Activated CD4-positive, alpha-beta T cell treated with anti-CD3 and anti-CD28 coated beads for 24 hours (primary cell): ENCODE results near the gene NUBP1.

Source experiments
- DNase-seq, 2 donors: peaks; one replicate each; pipeline ENCODE4 v3.0.0-alpha.2; 2020; ENCODE audit warnings: low read depth in 2 of 2

NUBP1 gene

DNA sequence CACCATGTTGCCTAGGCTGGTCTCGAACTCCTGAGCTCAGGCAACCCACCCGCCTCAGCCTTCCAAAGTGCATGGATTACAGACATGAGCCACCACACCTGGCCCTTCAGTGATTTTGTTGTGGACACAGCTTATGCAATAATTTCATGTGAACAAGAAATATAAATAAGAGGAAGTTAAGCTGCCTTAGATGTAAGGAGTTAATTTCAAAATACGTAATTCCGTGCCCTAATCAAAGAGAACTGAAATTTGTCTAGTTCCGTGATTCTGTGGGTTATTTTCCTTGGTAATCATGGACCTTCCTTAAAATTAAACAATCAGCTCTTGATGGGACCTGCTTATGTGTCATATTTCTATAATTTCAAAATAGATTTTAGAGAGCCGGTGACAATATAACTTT is 63.1 kb downstream of the NUBP1 start:
- no peak for DNase-seq

DNA sequence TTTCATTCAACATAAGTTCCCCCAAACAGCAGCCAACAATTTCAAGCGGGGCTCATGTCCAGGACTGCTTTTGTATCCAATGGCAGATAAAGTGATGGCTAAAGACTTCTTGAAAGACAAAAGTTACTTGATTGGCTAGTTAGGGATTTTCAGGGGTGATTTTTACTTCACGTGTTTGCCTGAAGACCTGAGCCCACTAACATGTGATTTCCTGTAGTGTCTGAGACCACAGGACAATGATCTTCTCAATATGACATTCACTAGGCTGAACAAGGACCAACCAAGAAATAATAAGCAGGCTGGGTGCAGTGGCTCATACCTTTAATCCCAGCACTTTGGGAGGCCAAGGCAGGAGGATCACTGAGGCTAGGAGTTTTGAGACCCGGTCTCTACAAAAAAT is 64.6 kb downstream of the NUBP1 start:
- no peak for DNase-seq

- no peak for DNase-seq
Observed at GRCh38 chr16:10808850-10809249, 65.2 kb downstream of the NUBP1 start.

DNA sequence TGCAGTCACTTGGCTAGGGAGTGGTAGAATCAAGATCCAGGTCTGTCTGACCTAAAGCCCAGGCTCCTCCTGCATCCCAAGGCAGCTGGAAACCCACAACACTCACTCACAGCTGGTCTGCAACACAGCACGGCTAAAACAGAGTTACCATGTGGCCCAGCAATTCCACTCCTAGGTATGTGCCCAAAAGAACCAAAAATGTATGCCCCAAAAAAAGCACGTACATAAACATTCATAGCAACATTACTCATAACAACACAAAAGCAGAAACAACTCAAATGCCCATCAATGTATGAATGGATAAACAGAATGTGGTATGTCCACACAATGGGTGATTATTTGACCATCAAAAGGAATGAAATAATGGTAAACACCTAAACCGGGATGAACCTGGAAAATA is 66.1 kb downstream of the NUBP1 start:
- no peak for DNase-seq

DNA sequence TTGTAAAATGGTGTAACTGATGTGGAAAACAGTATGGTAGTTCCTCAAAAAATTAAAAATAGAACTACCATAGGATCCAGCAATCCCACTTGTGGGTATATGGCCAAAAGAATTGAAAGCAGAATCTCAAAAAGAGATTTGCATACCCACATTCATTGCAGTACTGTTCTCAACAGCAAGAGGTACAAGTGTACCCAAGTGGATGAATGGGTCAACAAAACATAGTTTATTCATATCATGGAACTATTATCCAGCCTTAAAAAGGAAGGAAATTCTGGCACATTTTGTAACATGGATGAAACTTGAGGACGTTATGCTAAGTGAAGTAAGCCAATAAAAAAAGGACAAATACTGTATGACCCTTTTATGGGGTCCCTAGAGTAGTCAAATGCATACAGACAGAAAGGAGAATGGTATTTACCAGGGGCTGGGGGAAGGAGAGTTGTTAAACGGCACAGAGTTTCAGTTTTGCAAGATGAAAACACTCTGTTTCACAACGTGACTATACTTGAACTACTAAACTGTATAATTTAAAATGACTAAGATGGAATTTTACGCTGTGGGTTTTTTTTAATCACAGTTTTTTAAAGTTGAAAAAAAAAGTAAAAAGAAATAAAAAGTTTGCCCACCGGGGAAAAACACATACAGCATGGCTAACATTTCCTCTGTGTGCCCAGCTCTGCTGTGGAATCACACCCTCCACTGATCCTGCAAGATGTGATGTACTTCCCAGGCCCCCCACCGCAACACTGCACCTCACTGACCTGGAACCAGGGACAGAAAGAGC is 68.9 kb downstream of the NUBP1 start:
- DNase-seq = no peak

- no peak for DNase-seq
Observed at GRCh38 chr16:10813099-10813455, 69.4 kb downstream of the NUBP1 start.

- DNase-seq = no peak
Observed at GRCh38 chr16:10817514-10817913, 73.9 kb downstream of the NUBP1 start.

DNA sequence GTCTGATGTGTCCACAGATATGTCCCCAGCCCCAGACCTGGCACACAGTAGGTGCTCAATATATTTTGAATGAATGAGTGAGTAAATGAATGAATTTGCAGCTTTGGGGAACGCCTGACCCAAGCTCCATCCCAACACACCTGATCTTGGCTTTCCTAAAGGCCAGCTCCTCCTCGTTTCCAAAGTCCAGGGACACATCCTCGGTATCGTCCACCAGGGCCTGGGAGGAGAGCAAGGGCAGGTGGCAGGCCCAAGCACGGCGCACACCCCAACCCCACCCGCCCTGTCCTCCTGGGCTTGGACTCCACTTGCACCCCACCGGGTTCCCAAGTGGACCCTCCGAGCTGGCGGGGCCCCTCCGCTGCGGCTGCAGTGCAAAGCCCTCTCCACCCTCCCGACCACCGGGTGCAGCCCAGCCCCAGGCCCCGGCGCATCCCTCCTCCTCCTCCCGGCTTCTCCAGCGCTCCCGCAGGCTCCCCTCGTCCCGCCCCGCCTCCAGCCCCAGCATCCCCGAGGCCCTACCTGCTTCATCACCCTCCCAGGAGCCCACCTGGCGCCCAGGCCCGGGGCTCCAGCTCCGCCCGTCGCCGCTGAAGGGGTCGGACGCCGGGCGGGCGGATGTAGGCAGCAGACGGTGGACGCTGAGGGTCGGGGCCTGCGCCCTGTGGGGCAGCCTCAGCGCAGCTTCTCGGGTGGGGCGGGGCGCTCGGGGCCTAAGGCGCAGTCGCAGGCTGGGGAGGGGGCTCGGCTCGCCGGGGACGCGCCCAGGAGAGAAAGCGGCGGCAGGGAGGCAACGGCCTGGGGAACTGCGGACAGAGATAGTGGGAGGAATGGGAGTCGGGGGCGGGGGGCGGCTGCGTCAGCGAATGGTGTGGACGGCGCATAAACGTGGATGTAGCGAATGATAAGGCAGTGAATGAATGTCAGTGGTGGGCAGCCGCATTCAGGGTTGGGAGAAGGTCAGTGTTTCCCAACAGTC is 74.6 kb downstream of the NUBP1 start, which contains the start of gene TVP23A:
Gene TVP23A (minus strand): TSS at position 832 of the 979 bp plus-strand sequence. CDS start 301 bp downstream, at position 531.
- no peak for DNase-seq
